Right atrium auricular region (tissue), 2 donors: ENCODE results near the gene HSFX2. TPM values are rescaled to one million over a fixed set of nuclear protein-coding genes. Genes with fewer than 3 reads are reported as not detected.

Experiments
- DNase-seq: peaks from one replicate; pipeline ENCODE4 v3.0.0-alpha.2; 2019; ENCODE audit warnings: low spot score
- H3K27ac ChIP-seq, 2 donors: fragments of 200-600 bp; sonication (generic); 1 replicate in 1 of 2; 2 replicates in 1 of 2; pipeline ENCODE4 v1.5.1; 2016 to 2019
- H3K27me3 ChIP-seq, 2 donors: fragments of 200-600 bp; sonication (generic); one replicate each; pipeline versions ENCODE4 v1.5.1 to v1.6.0; 2017 to 2019
- H3K36me3 ChIP-seq: fragments of 200-600 bp; sonication (generic); one replicate; pipeline ENCODE4 v1.5.1; 2016
- H3K4me1 ChIP-seq, 2 donors: fragments of 200-600 bp; sonication (generic); one replicate each; pipeline versions ENCODE4 v1.5.1 to v1.6.0; 2017 to 2019
- H3K4me3 ChIP-seq, 2 donors: fragments of 200-600 bp; sonication (generic); 1 replicate in 1 of 2; 2 replicates in 1 of 2; pipeline ENCODE4 v1.5.1; 2017 to 2019; ENCODE audit warnings: mild to moderate bottlenecking in 1 of 2, moderate library complexity in 1 of 2
- H3K9me3 ChIP-seq, 2 donors: fragments of 200-600 bp; sonication (generic); one replicate each; pipeline ENCODE4 v1.5.1; 2019
- CTCF ChIP-seq, 2 donors: fragments of 200-600 bp; sonication (generic); IDR thresholded peaks; one replicate each; pipeline ENCODE4 v1.5.1; 2019; ENCODE audit warnings: antibody characterized with exemption in 2 of 2
- total RNA-seq, 2 donors: library from RNA; depleted of rRNA; stranded (reverse); fragments of >200 nt; gene quantifications; one replicate each; pipeline ENCODE4 v1.1.0, GENCODE V29; 2016

Gene HSFX2
- total RNA-seq, 2 donors from 2014 or later: 0.79 TPM; not detected in 1

- H3K27me3 ChIP-seq: no peaks in the 10 kb centered on the region
- H3K36me3 ChIP-seq: no peaks in the 10 kb centered on the region
- no peak for DNase-seq
- H3K9me3 ChIP-seq: no peaks in the 10 kb centered on the region
- H3K4me1 ChIP-seq: peaks cover 0 to 17% of the 10 kb centered on the region in 2 donors
- no peak overlapping the region for H3K4me3 ChIP-seq
- no peak overlapping the region for H3K27ac ChIP-seq
- no peak for TF ChIP-seq CTCF (IDR thresholded peaks at IDR 0.05)
These were observed 38.4 kb upstream of the HSFX2 start for GRCh38 chrX:149633511-149633910.

GRCh38 chrX:149631234-149632165 is 36.4 kb upstream of the HSFX2 start, which contains the start of gene TMEM185A:
Gene TMEM185A, minus strand, starts transcription at chrX:149631792. Its CDS starts 212 bp downstream, at chrX:149631580.
- TF ChIP-seq CTCF (IDR thresholded peaks at IDR 0.05): no peak
- H3K27me3 ChIP-seq: no peaks in the 10 kb centered on the region
- peaks cover 0 to 21% of the 10 kb centered on the region in 2 donors for H3K4me1 ChIP-seq
- H3K36me3 ChIP-seq: no peaks in the 10 kb centered on the region
- H3K27ac ChIP-seq: peak within 1 kb of the TSS; percentile 74 to 75
- peak within 1 kb of the TSS; percentile 75 to 77 for H3K4me3 ChIP-seq
- no peak for DNase-seq
- no peaks in the 10 kb centered on the region for H3K9me3 ChIP-seq

GRCh38 chrX:149630681-149631233 is 35.6 kb upstream of the HSFX2 start:
- Histone ChIP-seq H3K4me1 (peaks cover 0 to 21% of the 10 kb centered on the region in 2 donors), H3K27ac (peak overlapping the region; percentile 74 to 75), H3K27me3 (no peaks in the 10 kb centered on the region), H3K4me3 (peak overlapping the region; percentile 75 to 77), H3K36me3 (no peaks in the 10 kb centered on the region), H3K9me3 (no peaks in the 10 kb centered on the region)
- DNase-seq: no peak
- no peak for TF ChIP-seq CTCF (IDR thresholded peaks at IDR 0.05)

- TF ChIP-seq CTCF (IDR thresholded peaks at IDR 0.05): no peak
- no peaks in the 10 kb centered on the region for H3K9me3 ChIP-seq
- H3K4me1 ChIP-seq: peaks cover 0 to 21% of the 10 kb centered on the region in 2 donors
- DNase-seq: no peak
- H3K4me3 ChIP-seq: peak overlapping the region; percentile 75 to 77
- peak overlapping the region; percentile 74 to 75 for H3K27ac ChIP-seq
- no peaks in the 10 kb centered on the region for H3K36me3 ChIP-seq
- no peaks in the 10 kb centered on the region for H3K27me3 ChIP-seq
These were observed 34.7 kb upstream of the HSFX2 start for GRCh38 chrX:149629730-149630387.

- Histone ChIP-seq H3K4me3 (no peak overlapping the region), H3K9me3 (no peaks in the 10 kb centered on the region), H3K36me3 (no peaks in the 10 kb centered on the region), H3K4me1 (peaks cover 0 to 21% of the 10 kb centered on the region in 2 donors), H3K27ac (peak overlapping the region in 1 of 2 donors; percentile 52), H3K27me3 (no peaks in the 10 kb centered on the region)
- DNase-seq: no peak
- TF ChIP-seq CTCF (IDR thresholded peaks at IDR 0.05): no peak
These were observed 33.7 kb upstream of the HSFX2 start for GRCh38 chrX:149628768-149629167.
